Measurements from ENCODE around the gene KSR1. TPM values are rescaled to one million over a fixed set of nuclear protein-coding genes. Genes with fewer than 3 reads are reported as not detected.

Gene KSR1
- total RNA-seq, 4 donors from 2014 or later: 21.9 to 34.1 (median 29.0) TPM

DNA sequence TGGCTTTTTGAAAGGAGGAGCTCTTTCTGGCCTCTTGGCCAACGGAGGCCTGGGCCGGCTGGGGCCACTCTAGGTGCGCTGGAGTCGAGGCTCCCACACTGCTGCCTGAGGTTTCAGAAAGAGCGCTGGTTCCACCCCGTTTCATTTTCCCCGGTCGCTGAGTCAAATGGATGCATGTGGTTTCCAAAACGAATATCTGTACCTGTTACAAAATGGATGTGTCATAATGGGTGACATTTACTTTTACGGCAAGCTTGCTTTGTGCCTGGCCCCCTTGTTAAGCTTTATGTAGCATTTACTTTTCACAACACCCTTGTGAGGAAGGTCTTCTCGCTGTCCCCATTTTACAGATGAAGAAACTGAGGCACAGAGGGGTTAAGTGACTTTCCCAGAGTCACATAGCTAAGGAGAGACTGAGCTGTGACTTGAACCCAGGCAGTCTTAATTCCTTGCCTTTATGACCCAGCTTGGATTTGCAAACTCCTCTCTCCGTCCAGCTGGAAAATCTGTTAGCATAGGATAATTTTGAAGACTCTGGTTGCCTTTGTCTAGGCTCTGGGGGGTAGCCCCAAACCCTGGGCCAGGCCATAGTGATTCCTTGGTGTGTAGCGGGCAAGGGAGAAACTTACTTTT is 10.6 kb downstream of the KSR1 start:
- TF ChIP-seq, protein P1, sequence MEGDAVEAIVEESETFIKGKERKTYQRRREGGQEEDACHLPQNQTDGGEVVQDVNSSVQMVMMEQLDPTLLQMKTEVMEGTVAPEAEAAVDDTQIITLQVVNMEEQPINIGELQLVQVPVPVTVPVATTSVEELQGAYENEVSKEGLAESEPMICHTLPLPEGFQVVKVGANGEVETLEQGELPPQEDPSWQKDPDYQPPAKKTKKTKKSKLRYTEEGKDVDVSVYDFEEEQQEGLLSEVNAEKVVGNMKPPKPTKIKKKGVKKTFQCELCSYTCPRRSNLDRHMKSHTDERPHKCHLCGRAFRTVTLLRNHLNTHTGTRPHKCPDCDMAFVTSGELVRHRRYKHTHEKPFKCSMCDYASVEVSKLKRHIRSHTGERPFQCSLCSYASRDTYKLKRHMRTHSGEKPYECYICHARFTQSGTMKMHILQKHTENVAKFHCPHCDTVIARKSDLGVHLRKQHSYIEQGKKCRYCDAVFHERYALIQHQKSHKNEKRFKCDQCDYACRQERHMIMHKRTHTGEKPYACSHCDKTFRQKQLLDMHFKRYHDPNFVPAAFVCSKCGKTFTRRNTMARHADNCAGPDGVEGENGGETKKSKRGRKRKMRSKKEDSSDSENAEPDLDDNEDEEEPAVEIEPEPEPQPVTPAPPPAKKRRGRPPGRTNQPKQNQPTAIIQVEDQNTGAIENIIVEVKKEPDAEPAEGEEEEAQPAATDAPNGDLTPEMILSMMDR (IDR thresholded peaks at IDR 0.05; ENCODE audit: low read depth): no peak

DNA sequence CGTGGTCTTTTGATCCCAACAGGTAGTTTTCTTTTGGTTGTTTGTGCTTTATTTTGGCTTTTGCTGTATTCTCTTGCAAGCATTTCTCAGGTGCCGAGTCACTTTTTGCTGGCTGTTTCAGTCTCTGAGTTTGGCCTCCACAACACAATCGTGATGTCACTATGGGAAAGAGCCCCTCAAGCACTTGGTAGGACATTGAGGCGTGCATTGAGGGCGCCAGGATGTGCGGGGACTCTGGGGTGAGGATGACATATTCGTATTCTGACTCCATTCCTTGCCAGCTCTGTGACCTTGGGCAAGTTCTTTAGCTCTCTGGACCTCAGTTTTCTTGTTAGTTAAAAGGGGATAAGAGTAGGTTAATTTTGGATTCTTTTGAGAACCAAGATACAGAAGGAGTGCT is 13.0 kb downstream of the KSR1 start:
- TF ChIP-seq, protein P1 (IDR thresholded peaks at IDR 0.05; ENCODE audit: low read depth): no peak

DNA sequence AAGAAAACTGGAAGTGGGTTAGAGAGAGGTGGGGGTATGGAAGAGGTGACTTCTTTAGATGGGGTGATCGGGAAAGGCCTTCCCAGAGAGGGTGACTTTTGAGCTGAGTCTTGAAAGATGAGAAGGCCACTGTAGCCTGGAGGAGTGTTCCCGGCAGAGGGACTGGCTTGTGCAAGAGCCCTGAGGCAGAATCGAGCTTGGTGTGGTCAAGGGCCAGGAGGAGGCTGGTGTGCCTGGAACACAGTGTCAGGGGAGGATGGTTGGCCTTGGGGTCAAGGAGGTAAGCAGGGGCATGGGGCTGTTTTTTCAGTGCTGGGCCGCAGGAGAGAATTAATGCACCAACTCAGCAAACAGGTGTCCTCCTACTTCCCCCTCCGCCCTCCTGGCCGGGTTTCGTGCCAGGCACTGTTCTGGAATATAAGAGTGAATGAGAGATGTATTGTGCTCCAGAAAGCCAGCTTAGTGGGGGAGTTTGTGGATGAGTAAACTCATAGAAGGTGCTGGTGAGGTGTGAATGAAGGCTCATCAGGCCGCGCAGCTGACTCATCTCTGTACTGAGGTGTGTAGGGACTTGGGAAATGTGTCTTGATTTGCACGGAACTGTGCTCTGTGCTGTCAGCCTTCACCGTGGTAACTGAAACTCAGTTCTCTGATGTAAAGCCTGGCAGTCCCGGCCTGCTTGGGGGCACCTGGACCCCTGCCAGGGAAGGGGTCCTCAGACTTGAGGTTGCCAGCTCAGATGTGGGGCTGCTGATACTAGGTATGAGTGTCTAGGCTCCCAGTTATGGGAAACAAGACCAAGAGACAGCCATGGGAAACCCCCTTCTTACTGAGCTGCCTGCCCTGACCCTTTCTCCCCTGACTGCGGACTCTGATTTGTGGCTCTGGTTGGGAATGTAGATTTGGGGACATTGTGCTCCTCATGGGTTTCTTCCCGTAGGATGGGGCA is 15.3 kb downstream of the KSR1 start:
- TF ChIP-seq, protein P1 (IDR thresholded peaks at IDR 0.05; ENCODE audit: low read depth): no peak

DNA sequence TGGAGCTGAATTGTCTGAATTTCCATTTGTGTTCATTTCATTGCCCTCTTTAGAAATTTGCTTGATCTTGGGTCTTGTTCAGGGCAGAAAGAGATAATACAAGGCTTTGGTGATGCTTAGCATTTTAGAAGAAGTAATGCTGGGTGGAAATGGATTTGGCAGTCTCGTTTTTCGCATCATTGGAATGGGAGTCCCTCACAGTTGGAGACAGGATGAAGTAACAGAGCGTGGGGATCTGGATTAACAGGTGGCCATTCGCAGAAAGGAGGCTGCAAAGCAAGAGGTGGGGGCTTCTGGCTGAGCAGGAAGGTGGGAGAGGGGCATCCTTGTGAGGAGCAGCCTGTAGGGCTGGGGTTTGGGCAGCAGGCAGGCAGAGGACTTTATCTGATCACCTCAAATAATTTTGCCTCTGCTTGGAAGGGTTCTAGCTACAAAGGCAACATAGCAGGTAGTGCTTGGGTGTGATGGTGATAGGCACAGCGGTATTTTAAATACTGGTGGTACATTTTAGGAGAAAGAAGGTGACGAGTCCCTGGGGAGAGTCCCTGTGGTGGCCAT is 17.0 kb downstream of the KSR1 start:
- TF ChIP-seq, protein P1 (IDR thresholded peaks at IDR 0.05; ENCODE audit: low read depth): no peak

DNA sequence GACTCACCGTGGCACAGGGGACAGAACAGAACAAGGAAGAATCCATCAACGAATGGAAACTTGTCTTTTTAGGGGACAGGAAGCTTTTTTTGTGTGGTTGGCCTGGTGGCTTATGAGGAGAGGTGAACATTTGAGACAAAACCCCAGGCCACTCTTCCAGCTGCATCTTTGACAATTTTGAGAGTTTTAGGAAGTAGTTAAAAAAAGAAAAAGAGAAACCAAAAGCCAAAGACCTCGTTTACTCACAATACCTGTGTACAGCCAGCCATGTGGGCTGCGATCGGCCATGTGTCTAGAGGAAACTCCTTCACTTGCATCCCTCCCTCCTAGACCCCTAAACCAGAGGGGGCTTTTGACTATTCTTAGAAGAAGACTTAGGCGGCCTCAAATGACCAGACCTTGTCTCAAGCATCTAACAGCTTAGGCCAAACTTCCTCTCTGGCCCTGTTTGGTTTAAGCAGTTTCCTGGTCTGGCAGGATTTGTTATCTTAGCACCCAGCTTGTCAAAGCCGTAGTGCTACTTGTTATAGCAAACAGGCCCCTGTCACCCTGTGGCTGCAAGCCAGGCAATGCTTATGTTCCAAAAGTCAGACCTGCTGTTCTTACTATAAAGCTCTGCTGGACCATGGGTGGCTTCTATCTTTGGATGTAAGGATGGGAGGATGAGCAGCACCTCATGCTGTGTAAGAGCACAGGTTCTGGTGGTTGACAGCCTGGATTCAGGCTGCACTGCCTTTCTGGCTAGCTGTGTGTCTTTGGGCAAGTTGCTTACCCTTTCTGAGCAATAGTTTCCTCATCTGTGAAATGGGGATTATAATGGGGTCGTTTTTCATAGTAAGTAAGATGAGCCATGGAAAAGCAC is 17.7 kb downstream of the KSR1 start:
- TF ChIP-seq, protein P1 (IDR thresholded peaks at IDR 0.05; ENCODE audit: low read depth): no peak

DNA sequence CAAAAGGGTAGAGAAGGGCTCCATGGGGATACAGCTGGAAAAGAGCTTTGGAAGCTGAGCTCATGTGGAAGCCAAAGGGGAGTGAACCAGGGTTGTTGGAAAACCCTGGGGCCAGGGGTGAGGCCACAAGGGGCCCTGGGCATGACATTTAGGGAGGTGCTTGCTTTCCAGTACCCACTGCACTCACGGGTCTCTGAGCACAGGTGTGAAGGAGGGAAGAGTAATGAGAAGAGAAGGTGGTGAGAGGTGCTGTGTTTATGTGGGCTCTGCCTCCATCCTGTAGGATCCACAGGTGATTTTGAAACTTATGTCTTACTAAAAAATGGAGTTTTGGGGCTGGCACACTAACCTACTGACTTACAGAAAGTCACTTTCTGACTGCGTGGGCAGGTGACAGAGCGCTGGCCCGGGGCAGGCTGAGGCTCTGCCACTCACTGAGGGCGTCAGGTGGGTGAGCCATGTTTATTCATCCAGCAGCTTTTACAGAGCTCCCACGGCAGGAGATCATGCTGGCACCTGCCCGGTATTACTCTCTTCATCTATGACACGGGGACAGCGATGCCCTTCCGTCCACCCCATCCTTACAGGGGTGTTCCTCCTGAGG is 18.9 kb downstream of the KSR1 start:
- TF ChIP-seq, protein P1 (IDR thresholded peaks at IDR 0.05; ENCODE audit: low read depth): no peak
